ENCODE data around the gene SUV39H1. TPM values are rescaled to one million over a fixed set of nuclear protein-coding genes. Genes with fewer than 3 reads are reported as not detected.

The SUV39H1 gene
- total RNA-seq, 1 donor from 2014 or later = 11.5 TPM

DNA sequence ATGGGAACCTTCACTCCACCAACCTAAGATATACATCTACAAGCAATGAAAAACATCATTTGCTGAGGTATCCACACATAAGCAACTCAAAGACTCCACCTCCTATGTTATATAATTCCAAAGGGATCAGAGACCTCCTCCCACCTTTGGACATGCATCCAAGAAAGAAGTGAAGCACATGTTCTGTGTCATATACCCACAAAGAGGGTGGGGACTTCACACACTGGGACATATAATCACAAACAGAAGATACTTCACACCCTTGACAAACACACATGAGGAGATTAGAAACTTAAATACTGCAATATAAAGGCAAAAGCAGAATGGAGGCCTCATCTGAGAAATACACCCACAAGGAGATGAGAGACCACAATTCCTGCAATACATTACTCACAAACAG is 25.4 kb downstream of the SUV39H1 start:
- TF ChIP-seq, protein P1, sequence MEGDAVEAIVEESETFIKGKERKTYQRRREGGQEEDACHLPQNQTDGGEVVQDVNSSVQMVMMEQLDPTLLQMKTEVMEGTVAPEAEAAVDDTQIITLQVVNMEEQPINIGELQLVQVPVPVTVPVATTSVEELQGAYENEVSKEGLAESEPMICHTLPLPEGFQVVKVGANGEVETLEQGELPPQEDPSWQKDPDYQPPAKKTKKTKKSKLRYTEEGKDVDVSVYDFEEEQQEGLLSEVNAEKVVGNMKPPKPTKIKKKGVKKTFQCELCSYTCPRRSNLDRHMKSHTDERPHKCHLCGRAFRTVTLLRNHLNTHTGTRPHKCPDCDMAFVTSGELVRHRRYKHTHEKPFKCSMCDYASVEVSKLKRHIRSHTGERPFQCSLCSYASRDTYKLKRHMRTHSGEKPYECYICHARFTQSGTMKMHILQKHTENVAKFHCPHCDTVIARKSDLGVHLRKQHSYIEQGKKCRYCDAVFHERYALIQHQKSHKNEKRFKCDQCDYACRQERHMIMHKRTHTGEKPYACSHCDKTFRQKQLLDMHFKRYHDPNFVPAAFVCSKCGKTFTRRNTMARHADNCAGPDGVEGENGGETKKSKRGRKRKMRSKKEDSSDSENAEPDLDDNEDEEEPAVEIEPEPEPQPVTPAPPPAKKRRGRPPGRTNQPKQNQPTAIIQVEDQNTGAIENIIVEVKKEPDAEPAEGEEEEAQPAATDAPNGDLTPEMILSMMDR (conservative IDR thresholded peaks at IDR 0.05) = no peak
- no peaks in the 10 kb centered on the region for H3K4me1 Mint-ChIP-seq (ENCODE audit: unreplicated experiment)
- H3K9me3 Mint-ChIP-seq = no peaks in the 10 kb centered on the region
- no peaks in the 10 kb centered on the region for H3K27me3 Mint-ChIP-seq
- no peaks in the 10 kb centered on the region for H3K36me3 Mint-ChIP-seq
- no peak overlapping the region for H3K27ac Mint-ChIP-seq
- H3K4me3 Mint-ChIP-seq = no peak overlapping the region
- DNase-seq (ENCODE audit: extremely low spot score, unreplicated experiment) = no peak

DNA sequence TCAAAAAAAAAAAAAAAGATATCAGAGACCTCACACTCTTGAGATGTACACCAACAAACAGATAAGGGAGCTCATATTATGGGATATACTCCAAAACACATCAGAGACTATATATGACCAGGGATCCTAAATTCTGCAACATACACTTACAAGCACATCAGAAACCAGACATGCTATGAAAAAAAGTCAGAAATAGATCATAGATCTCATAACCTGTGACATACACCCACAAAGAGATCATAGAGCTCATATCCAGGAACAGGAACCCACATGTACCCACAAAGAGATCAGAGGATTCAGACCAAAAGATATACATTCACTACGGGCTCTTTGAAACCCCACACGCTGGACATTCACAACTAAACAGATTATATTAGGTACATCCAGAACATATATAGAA is 30.1 kb downstream of the SUV39H1 start:
- no peak overlapping the region for H3K4me3 Mint-ChIP-seq
- DNase-seq (ENCODE audit: extremely low spot score, unreplicated experiment) = no peak
- H3K4me1 Mint-ChIP-seq (ENCODE audit: unreplicated experiment) = no peaks in the 10 kb centered on the region
- TF ChIP-seq, protein P1 (conservative IDR thresholded peaks at IDR 0.05) = no peak
- H3K36me3 Mint-ChIP-seq = no peaks in the 10 kb centered on the region
- no peaks in the 10 kb centered on the region for H3K9me3 Mint-ChIP-seq
- no peak overlapping the region for H3K27ac Mint-ChIP-seq
- no peaks in the 10 kb centered on the region for H3K27me3 Mint-ChIP-seq

DNA sequence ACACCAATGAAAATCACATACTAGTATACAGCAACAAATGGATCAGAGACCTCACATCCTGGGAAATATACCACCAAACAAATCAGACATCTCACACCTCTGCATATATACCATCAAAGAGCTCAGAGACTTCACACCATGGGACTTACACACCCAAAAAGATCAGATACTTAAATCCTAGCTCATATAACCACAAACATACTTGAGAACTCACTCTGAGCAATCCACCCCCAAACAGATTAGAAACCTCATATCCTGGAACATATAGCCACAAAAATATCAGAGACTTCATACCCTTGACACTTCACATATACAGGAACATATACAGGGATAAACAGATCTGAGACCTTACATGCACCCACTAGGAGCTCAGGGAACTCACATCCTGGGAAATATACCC is 32.1 kb downstream of the SUV39H1 start:
- no peaks in the 10 kb centered on the region for H3K9me3 Mint-ChIP-seq
- H3K27ac Mint-ChIP-seq = no peak overlapping the region
- no peak overlapping the region for H3K4me3 Mint-ChIP-seq
- H3K27me3 Mint-ChIP-seq = no peaks in the 10 kb centered on the region
- TF ChIP-seq, protein P1 (conservative IDR thresholded peaks at IDR 0.05) = no peak
- DNase-seq (ENCODE audit: extremely low spot score, unreplicated experiment) = no peak
- H3K4me1 Mint-ChIP-seq (ENCODE audit: unreplicated experiment) = no peaks in the 10 kb centered on the region
- H3K36me3 Mint-ChIP-seq = no peaks in the 10 kb centered on the region

DNA sequence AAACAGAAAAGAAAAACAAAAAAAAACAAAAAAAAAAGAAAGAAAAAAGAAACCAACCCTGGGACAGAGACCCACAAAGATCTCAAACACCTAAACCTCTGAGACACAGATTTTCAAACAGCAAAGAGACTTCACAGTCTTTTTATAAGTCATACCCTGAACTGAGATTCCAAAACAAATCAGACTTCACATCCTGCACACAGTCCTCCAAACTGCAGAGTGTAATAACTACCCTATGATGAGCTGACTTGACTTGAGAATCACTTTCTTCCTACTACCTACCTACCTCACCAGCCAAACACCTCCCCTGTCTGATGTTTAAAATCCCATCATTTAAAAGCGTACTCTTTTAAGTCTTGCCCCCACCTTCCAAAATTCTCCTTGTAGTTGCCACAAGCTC is 39.8 kb downstream of the SUV39H1 start:
- no peaks in the 10 kb centered on the region for H3K27me3 Mint-ChIP-seq
- TF ChIP-seq, protein P1 (conservative IDR thresholded peaks at IDR 0.05) = no peak
- peak overlapping the region; percentile 97 for H3K4me3 Mint-ChIP-seq
- no peak for DNase-seq (ENCODE audit: extremely low spot score, unreplicated experiment)
- peaks cover 13% of the 10 kb centered on the region for H3K4me1 Mint-ChIP-seq (ENCODE audit: unreplicated experiment)
- H3K27ac Mint-ChIP-seq = no peak overlapping the region
- no peaks in the 10 kb centered on the region for H3K9me3 Mint-ChIP-seq
- H3K36me3 Mint-ChIP-seq = no peaks in the 10 kb centered on the region

DNA sequence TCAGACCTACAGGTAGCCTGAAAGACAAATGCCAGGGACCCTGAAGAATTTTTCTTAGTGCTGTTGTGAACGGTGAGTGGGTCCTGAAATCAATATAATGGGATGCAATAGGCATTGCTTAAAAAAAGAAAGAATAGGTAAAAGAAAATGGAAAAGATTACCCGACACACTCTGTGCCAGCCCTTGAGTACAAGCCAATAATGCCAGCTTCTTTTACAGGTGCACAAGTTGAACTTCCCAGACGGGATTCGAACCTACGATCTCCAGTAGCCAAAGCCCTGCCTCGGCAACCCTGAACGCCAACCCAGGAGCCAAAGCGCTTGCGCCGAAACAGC is 40.3 kb downstream of the SUV39H1 start:
- peak overlapping the region; percentile 95 for H3K27ac Mint-ChIP-seq
- TF ChIP-seq, protein P1 (conservative IDR thresholded peaks at IDR 0.05) = no peak
- H3K27me3 Mint-ChIP-seq = no peaks in the 10 kb centered on the region
- H3K9me3 Mint-ChIP-seq = no peaks in the 10 kb centered on the region
- peak overlapping the region; percentile 97 for H3K4me3 Mint-ChIP-seq
- H3K36me3 Mint-ChIP-seq = no peaks in the 10 kb centered on the region
- no peak for DNase-seq (ENCODE audit: extremely low spot score, unreplicated experiment)
- peaks cover 13% of the 10 kb centered on the region for H3K4me1 Mint-ChIP-seq (ENCODE audit: unreplicated experiment)
